ENCODE data around the gene RPRD2. TPM values are rescaled to one million over a fixed set of nuclear protein-coding genes. Genes with fewer than 3 reads are reported as not detected.

RPRD2 gene
- total and polyA plus RNA-seq, 9 of the 15 experiments (the other 6 are each of a cell fraction or from before 2014, with no cell fraction given): 1.5 to 21.6 (median 7.7) TPM

GRCh38 chr1:150484861-150485260 lies 120.9 kb downstream of the RPRD2 start (continued):
- TF ChIP-seq ARID2 (IDR thresholded peaks at IDR 0.05) (peak; percentile 71), ZNF239 (CRISPR knock-in tag; IDR thresholded peaks at IDR 0.05) (no peak), ZNF583 (CRISPR knock-in tag; IDR thresholded peaks at IDR 0.05) (no peak), CBFA2T3 (IDR thresholded peaks at IDR 0.05) (peak; percentile 52), ZBTB5 (IDR thresholded peaks at IDR 0.05) (no peak), GTF2F1 (IDR thresholded peaks at IDR 0.05; ENCODE audit: low read depth, low read length) (no peak), CTCF (IDR thresholded peaks at IDR 0.05 in 2 of 3, conservative IDR thresholded peaks at IDR 0.05 in 1 of 3; ENCODE audit: insufficient read depth in 2 of 3, low read depth in 1 of 3, low read length in 3 of 3) (peak; percentile 71 to 83 (median 73)), ZKSCAN3 (CRISPR knock-in tag; IDR thresholded peaks at IDR 0.05) (no peak), STAG1 (CRISPR knock-in tag; IDR thresholded peaks at IDR 0.05; ENCODE audit: borderline replicate concordance) (peak; percentile 31; the same call in 1 of the 2 replicates), SMC3 (conservative IDR thresholded peaks at IDR 0.05; ENCODE audit: insufficient read depth, low read depth, low read length) (peak; percentile 52), MAZ (CRISPR knock-in tag; conservative IDR thresholded peaks at IDR 0.05 in 1 of 2, IDR thresholded peaks at IDR 0.05 in 1 of 2) (0 out of 4 replicates have a peak, but pooled peaks of 1 of the 2 experiments have one; percentile 25), DEAF1 (CRISPR knock-in tag; IDR thresholded peaks at IDR 0.05) (peak; percentile 69), HDGF (IDR thresholded peaks at IDR 0.05) (no peak), PRDM10 (IDR thresholded peaks at IDR 0.05; ENCODE audit: partially characterized antibody) (peak; percentile 18), JUNB (CRISPR knock-in tag; conservative IDR thresholded peaks at IDR 0.05) (no peak), DACH1 (IDR thresholded peaks at IDR 0.05; ENCODE audit: partially characterized antibody) (no peak), ZNF398 (CRISPR knock-in tag; IDR thresholded peaks at IDR 0.05) (no peak)
